Right atrium auricular region (tissue), 2 donors: Measurements from ENCODE around the gene PLAAT1. TPM values are rescaled to one million over a fixed set of nuclear protein-coding genes. Genes with fewer than 3 reads are reported as not detected.

Experiments used
- DNase-seq: peaks from one replicate; pipeline ENCODE4 v3.0.0-alpha.2; 2019; ENCODE audit warnings: low spot score
- H3K27ac ChIP-seq, 2 donors: fragments of 200-600 bp; sonication (generic); 1 replicate in 1 of 2; 2 replicates in 1 of 2; pipeline ENCODE4 v1.5.1; 2016 to 2019
- H3K27me3 ChIP-seq, 2 donors: fragments of 200-600 bp; sonication (generic); one replicate each; pipeline versions ENCODE4 v1.5.1 to v1.6.0; 2017 to 2019
- H3K36me3 ChIP-seq: fragments of 200-600 bp; sonication (generic); one replicate; pipeline ENCODE4 v1.5.1; 2016
- H3K4me1 ChIP-seq, 2 donors: fragments of 200-600 bp; sonication (generic); one replicate each; pipeline versions ENCODE4 v1.5.1 to v1.6.0; 2017 to 2019
- H3K4me3 ChIP-seq, 2 donors: fragments of 200-600 bp; sonication (generic); 1 replicate in 1 of 2; 2 replicates in 1 of 2; pipeline ENCODE4 v1.5.1; 2017 to 2019; ENCODE audit warnings: mild to moderate bottlenecking in 1 of 2, moderate library complexity in 1 of 2
- H3K9me3 ChIP-seq, 2 donors: fragments of 200-600 bp; sonication (generic); one replicate each; pipeline ENCODE4 v1.5.1; 2019
- total RNA-seq, 2 donors: library from RNA; depleted of rRNA; stranded (reverse); fragments of >200 nt; gene quantifications; one replicate each; pipeline ENCODE4 v1.1.0, GENCODE V29; 2016
- TF ChIP-seq, protein P1 (sequence below), 2 donors: fragments of 200-600 bp; sonication (generic); IDR thresholded peaks; one replicate each; pipeline ENCODE4 v1.5.1; 2019; ENCODE audit warnings: antibody characterized with exemption in 2 of 2

The PLAAT1 gene
- total RNA-seq, 2 donors from 2014 or later, result 10.3 to 11.2 TPM

DNA sequence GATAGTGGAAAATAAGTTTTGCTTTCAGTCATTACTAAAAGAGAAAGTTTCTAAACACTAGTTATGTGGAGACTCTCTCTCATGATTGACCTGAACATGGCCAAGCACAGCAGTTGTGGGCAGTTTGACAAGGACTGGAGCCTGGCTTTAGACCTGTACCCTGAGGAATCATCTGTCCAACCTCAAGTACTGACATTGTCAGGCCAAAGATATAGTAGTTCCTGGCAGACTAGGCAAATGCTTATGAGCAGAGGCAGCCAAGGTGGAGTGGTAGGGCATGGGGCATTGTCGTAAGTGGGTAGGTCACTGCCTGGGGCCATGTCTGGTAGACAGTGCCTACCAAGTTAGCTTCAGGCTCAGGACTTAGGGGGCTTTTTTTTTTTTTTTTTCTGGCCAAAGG lies 20.9 kb downstream of the PLAAT1 start:
- no peak overlapping the region for H3K27ac ChIP-seq
- TF ChIP-seq, protein P1, sequence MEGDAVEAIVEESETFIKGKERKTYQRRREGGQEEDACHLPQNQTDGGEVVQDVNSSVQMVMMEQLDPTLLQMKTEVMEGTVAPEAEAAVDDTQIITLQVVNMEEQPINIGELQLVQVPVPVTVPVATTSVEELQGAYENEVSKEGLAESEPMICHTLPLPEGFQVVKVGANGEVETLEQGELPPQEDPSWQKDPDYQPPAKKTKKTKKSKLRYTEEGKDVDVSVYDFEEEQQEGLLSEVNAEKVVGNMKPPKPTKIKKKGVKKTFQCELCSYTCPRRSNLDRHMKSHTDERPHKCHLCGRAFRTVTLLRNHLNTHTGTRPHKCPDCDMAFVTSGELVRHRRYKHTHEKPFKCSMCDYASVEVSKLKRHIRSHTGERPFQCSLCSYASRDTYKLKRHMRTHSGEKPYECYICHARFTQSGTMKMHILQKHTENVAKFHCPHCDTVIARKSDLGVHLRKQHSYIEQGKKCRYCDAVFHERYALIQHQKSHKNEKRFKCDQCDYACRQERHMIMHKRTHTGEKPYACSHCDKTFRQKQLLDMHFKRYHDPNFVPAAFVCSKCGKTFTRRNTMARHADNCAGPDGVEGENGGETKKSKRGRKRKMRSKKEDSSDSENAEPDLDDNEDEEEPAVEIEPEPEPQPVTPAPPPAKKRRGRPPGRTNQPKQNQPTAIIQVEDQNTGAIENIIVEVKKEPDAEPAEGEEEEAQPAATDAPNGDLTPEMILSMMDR (IDR thresholded peaks at IDR 0.05), result no peak
- no peak for DNase-seq
- no peaks in the 10 kb centered on the region for H3K4me1 ChIP-seq
- H3K36me3 ChIP-seq, result no peaks in the 10 kb centered on the region
- H3K27me3 ChIP-seq, result no peaks in the 10 kb centered on the region
- no peak overlapping the region for H3K4me3 ChIP-seq
- H3K9me3 ChIP-seq, result no peaks in the 10 kb centered on the region

DNA sequence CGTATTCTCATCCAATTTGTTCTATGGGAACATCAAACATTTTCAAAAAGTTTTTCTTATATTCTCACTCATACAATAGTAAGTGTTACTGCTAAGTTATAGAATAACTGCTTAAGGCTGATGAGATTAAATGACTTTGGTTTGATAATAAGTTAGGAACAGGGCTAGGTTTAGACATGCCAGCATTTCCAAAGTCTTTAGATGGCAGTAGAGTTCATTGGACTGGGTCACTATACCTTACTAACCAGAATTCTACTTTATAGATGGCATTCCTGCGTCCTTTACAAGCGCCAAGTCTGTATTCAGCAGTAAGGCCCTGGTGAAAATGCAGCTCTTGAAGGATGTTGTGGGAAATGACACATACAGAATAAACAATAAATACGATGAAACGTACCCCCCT lies 21.7 kb downstream of the PLAAT1 start:
- Histone ChIP-seq H3K9me3 (no peaks in the 10 kb centered on the region), H3K27ac (no peak overlapping the region), H3K4me1 (no peaks in the 10 kb centered on the region), H3K4me3 (no peak overlapping the region), H3K27me3 (no peaks in the 10 kb centered on the region), H3K36me3 (no peaks in the 10 kb centered on the region)
- DNase-seq, result no peak
- TF ChIP-seq, protein P1 (IDR thresholded peaks at IDR 0.05), result no peak

DNA sequence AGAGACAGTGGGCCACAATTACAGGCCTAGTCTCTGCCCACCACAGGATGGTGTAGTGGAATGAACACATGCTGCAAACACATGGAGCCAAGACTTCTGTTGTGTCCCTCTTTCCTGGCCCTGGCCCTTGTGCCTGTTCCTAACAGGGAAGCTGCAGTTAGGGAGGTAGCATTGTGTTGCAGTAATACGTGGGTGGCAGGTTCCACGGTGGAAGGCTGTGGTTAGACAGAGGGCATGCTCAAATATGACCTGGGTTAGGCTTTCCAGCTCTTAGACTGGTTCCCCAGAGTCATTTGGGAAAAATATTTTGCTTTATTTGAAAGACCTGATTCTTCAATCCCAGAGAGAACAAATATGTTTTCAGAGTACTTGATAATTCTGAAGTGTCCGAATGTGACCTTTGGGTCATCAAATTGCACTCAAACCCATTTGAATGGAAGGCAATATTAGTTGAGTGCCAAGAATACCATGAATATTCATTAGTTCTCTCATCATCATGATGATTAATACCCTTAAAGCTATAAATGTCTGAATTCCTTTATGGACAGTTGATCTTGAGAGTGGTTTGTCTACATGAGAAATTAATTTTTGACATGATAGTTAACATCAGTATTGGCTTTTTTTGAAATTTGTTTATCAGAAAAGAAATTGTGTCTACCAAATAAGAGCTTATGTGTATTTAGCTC lies 28.5 kb downstream of the PLAAT1 start:
- Histone ChIP-seq H3K27me3 (no peaks in the 10 kb centered on the region), H3K36me3 (no peaks in the 10 kb centered on the region), H3K4me3 (no peak overlapping the region), H3K9me3 (no peaks in the 10 kb centered on the region), H3K4me1 (peaks cover 0 to 6% of the 10 kb centered on the region in 2 donors), H3K27ac (no peak overlapping the region)
- DNase-seq, result no peak
- TF ChIP-seq, protein P1 (IDR thresholded peaks at IDR 0.05), result no peak

DNA sequence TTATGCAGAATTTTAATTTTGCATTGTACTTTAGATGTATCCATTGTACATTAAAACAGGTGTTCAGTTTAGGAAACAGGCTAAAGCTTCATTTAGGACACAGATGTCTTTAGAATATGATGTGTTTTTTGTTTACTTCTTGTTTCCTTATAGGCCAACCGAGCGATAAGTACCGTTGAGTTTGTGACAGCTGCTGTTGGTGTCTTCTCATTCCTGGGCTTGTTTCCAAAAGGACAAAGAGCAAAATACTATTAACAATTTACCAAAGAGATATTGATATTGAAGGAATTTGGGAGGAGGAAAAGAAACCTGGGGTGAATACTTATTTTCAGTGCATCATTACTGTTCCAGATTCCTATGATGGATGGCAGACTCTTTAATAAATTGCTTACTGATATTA lies 29.4 kb downstream of the PLAAT1 start:
- TF ChIP-seq, protein P1 (IDR thresholded peaks at IDR 0.05), result no peak
- Histone ChIP-seq H3K4me3 (no peak overlapping the region), H3K27ac (no peak overlapping the region), H3K36me3 (no peaks in the 10 kb centered on the region), H3K27me3 (no peaks in the 10 kb centered on the region), H3K4me1 (peaks cover 0 to 6% of the 10 kb centered on the region in 2 donors), H3K9me3 (no peaks in the 10 kb centered on the region)
- DNase-seq, result no peak

DNA sequence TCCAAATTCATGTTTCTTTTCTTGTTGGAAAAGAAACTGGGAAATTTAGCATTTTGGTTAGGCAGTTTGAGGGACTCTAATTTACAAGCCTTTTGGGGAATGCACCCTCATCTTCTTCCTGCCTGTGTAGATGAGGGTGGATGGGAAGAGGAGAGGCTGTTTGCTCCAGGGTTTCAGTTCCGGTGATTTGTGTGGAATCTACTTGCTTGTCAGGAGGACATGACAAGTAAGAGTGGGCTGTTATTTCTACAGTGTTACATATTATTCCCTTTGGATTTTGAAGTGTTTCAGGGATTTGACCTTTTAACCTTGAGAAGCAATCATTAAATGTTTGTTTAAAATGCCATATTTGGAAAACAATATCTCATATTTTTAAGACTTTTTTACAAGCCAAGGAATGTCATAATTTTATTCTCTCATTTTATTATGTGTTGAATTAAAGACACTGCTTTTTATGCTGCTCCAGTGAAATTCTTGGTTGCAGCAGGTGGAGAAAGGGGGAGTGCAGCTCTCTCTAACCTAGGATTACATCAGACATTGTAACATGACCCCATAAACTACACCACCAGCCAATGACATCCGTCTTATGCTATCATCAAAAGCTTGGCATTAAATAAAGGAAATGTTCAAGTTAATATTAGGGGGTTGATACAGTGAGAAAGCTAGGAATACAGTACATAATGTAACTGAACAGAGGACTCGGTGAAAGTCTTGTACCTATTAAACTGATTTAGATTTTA lies 30.2 kb downstream of the PLAAT1 start:
- Histone ChIP-seq H3K36me3 (no peaks in the 10 kb centered on the region), H3K27me3 (no peaks in the 10 kb centered on the region), H3K27ac (no peak overlapping the region), H3K9me3 (no peaks in the 10 kb centered on the region), H3K4me1 (peaks cover 0 to 6% of the 10 kb centered on the region in 2 donors), H3K4me3 (no peak overlapping the region)
- TF ChIP-seq, protein P1 (IDR thresholded peaks at IDR 0.05), result no peak
- no peak for DNase-seq
